Measurements from ENCODE around the gene NTN4. TPM values are rescaled to one million over a fixed set of nuclear protein-coding genes. Genes with fewer than 3 reads are reported as not detected.
"Not testable (repeated sequence)": the region's sequence is repeated elsewhere in the genome, so short reads cannot be mapped to it uniquely, and the experiment has no call there.

The NTN4 gene
- total RNA-seq, 1 donor from 2014 or later: 136 TPM

GRCh38 chr12:95834572-95834971 lies 44.0 kb upstream of the NTN4 start:
- no peak for DNase-seq
- no peaks in the 10 kb centered on the region for H3K27me3 ChIP-seq
- H3K4me3 ChIP-seq: no peak overlapping the region
- H3K4me1 ChIP-seq: peaks cover 4% of the 10 kb centered on the region
- peak overlapping the region; percentile 12 for H3K27ac ChIP-seq
- intact Hi-C loops (cut with DNase I): no loop called here
- H3K36me3 ChIP-seq: no peaks in the 10 kb centered on the region
- no peaks in the 10 kb centered on the region for H3K9me3 ChIP-seq
- TF ChIP-seq, protein P1, sequence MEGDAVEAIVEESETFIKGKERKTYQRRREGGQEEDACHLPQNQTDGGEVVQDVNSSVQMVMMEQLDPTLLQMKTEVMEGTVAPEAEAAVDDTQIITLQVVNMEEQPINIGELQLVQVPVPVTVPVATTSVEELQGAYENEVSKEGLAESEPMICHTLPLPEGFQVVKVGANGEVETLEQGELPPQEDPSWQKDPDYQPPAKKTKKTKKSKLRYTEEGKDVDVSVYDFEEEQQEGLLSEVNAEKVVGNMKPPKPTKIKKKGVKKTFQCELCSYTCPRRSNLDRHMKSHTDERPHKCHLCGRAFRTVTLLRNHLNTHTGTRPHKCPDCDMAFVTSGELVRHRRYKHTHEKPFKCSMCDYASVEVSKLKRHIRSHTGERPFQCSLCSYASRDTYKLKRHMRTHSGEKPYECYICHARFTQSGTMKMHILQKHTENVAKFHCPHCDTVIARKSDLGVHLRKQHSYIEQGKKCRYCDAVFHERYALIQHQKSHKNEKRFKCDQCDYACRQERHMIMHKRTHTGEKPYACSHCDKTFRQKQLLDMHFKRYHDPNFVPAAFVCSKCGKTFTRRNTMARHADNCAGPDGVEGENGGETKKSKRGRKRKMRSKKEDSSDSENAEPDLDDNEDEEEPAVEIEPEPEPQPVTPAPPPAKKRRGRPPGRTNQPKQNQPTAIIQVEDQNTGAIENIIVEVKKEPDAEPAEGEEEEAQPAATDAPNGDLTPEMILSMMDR (IDR thresholded peaks at IDR 0.05): no peak
- ATAC-seq: peak; percentile 57

DNA sequence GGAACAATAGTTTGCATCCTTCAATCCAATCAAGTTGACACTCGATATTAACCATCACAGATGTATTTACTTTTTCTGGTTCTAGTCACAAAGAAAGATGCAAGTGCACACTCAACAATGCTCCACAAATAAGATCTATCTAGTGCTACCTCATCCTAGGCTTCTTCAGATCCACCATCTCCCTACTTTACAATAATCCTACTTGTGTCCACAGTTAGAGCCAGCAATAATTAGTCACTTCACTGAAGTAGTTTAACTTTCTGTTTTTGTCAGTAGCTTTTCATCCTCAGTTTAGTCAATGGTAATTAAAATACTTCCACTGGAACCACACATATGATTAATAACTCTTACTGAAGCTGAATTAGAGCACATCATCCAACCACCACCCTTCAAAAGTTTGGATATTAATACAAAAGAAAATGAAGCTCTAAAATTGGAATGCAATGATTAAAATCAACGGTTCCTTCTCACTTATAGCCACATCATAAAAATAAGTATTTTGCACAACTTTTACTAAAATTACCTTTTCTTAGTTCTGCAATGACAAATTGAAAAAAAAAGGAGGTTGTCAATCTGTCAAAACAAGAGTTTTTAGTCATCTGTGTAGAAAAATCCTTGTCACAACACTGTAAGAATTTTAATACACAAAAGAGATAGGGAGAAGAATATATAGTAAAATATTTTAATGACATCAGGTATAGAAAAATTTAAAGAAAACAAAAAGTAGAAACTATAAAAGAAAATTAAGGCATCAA lies 39.9 kb upstream of the NTN4 start:
- Histone ChIP-seq H3K27ac (no peak overlapping the region), H3K9me3 (no peaks in the 10 kb centered on the region), H3K4me3 (no peak overlapping the region), H3K36me3 (no peaks in the 10 kb centered on the region), H3K4me1 (no peaks in the 10 kb centered on the region), H3K27me3 (no peaks in the 10 kb centered on the region)
- ATAC-seq (no peak), DNase-seq (no peak)
- intact Hi-C loops (cut with DNase I): no loop called here
- TF ChIP-seq, protein P1 (IDR thresholded peaks at IDR 0.05): no peak

GRCh38 chr12:95829395-95829794 lies 38.8 kb upstream of the NTN4 start:
- H3K4me1 ChIP-seq: no peaks in the 10 kb centered on the region
- H3K36me3 ChIP-seq: no peaks in the 10 kb centered on the region
- DNase-seq (no peak), ATAC-seq (peak; percentile 40)
- TF ChIP-seq, protein P1 (IDR thresholded peaks at IDR 0.05): no peak
- H3K4me3 ChIP-seq: no peak overlapping the region
- intact Hi-C loops (cut with DNase I): no loop called here
- no peaks in the 10 kb centered on the region for H3K9me3 ChIP-seq
- H3K27ac ChIP-seq: peak overlapping the region; percentile 61
- H3K27me3 ChIP-seq: no peaks in the 10 kb centered on the region

GRCh38 chr12:95820096-95820703 lies 29.6 kb upstream of the NTN4 start:
- DNase-seq (no peak), ATAC-seq (peak; percentile 43)
- intact Hi-C loops (cut with DNase I): no loop called here
- TF ChIP-seq, protein P1 (IDR thresholded peaks at IDR 0.05): peak; percentile 60
- Histone ChIP-seq H3K27ac (no peak overlapping the region), H3K9me3 (no peaks in the 10 kb centered on the region), H3K4me3 (no peak overlapping the region), H3K36me3 (no peaks in the 10 kb centered on the region), H3K4me1 (no peaks in the 10 kb centered on the region), H3K27me3 (no peaks in the 10 kb centered on the region)

GRCh38 chr12:95815632-95816212 lies 25.2 kb upstream of the NTN4 start:
- DNase-seq (no peak), ATAC-seq (peak; percentile 58)
- H3K27ac ChIP-seq: no peak overlapping the region
- H3K4me1 ChIP-seq: no peaks in the 10 kb centered on the region
- H3K9me3 ChIP-seq: no peaks in the 10 kb centered on the region
- no peak overlapping the region for H3K4me3 ChIP-seq
- TF ChIP-seq, protein P1 (IDR thresholded peaks at IDR 0.05): peak; percentile 76
- intact Hi-C loops (cut with DNase I): no loop called here
- no peaks in the 10 kb centered on the region for H3K36me3 ChIP-seq
- H3K27me3 ChIP-seq: no peaks in the 10 kb centered on the region

DNA sequence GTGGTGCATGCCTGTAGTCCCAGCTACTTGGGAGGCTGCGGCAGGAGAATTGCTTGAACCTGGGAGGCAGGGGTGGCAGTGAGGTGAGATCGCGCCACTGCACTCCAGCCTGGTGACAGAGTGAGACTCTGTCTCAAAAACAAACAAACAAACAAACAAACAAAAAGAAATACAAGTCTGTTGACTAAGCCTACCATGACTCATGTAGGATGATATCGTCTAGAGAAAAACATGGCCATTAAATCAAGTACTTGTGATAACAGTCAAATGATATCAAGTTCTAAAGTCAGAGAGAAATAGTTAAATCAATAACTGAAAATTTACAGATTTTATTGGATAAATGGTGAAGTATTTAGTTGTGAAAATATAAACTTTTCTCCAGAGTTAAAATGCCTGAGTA lies 21.6 kb upstream of the NTN4 start:
- intact Hi-C loops (cut with DNase I); H3K36me3 ChIP-seq; DNase-seq; ATAC-seq; H3K27ac ChIP-seq; H3K27me3 ChIP-seq; H3K4me3 ChIP-seq; H3K4me1 ChIP-seq; H3K9me3 ChIP-seq: not testable (repeated sequence)

All from upper lobe of right lung (tissue), 1 donor.